GM20000 (cell line): ENCODE data around the gene TFEB.
A peak's percentile ranks its signal among the peaks of the same experiment; 100 is the strongest.

Source experiments
- DNase-seq: peaks from one replicate; pipeline ENCODE4 v3.0.0; 2012; ENCODE audit warnings: low spot score
- CTCF ChIP-seq: IDR thresholded peaks from 2 replicates; pipeline ENCODE4 v1.5.1; 2012; ENCODE audit warnings: mild to moderate bottlenecking, control low read depth; ENCODE audit errors: extremely low read depth, missing control alignments

TFEB gene

GRCh38 chr6:41713650-41714291 is 21.6 kb downstream of the TFEB start:
- TF ChIP-seq CTCF = no peak
- peak; percentile 49 for DNase-seq

- DNase-seq = no peak
- TF ChIP-seq CTCF = no peak
Measured at GRCh38 chr6:41713159-41713649, 22.2 kb downstream of the TFEB start.

GRCh38 chr6:41712651-41713103 is 22.7 kb downstream of the TFEB start:
- no peak for TF ChIP-seq CTCF
- no peak for DNase-seq

- no peak for TF ChIP-seq CTCF
Measured at GRCh38 chr6:41711323-41712038, 23.9 kb downstream of the TFEB start.

GRCh38 chr6:41709375-41709774 is 26.0 kb downstream of the TFEB start:
- no peak for TF ChIP-seq CTCF
- DNase-seq = no peak

More at GRCh38 chr6:41711323-41712038, 23.9 kb downstream of the TFEB start:
- DNase-seq = no peak

GRCh38 chr6:41708856-41709255 is 26.6 kb downstream of the TFEB start:
- no peak for DNase-seq
- TF ChIP-seq CTCF = no peak

GRCh38 chr6:41707565-41708200 is 27.7 kb downstream of the TFEB start:
- TF ChIP-seq CTCF = no peak
- no peak for DNase-seq
